Astrocyte (in vitro differentiated cells and primary cell): ENCODE results near the gene RFTN1.

ENCODE experiments used
- CTCF ChIP-seq: IDR thresholded peaks from 2 replicates; pipeline ENCODE4 v1.5.1; 2011; ENCODE audit warnings: low read depth, mild to moderate bottlenecking, inconsistent platforms, low read length, moderate library complexity; ENCODE audit not compliant: insufficient read depth
- EZH2 ChIP-seq: IDR thresholded peaks from 2 replicates; pipeline ENCODE4 v1.6.1; 2012; ENCODE audit warnings: mild to moderate bottlenecking, low read length, inconsistent platforms; ENCODE audit not compliant: insufficient read depth

- no peak for TF ChIP-seq CTCF
- TF ChIP-seq EZH2: no peak
Observed at GRCh38 chr3:16508243-16508578, 5.3 kb downstream of the RFTN1 start.
